ENCODE measurements around the gene HNRNPA0. TPM values are rescaled to one million over a fixed set of nuclear protein-coding genes. Genes with fewer than 3 reads are reported as not detected.

Gene HNRNPA0
- total and polyA plus RNA-seq, 9 of the 15 experiments (the other 6 are each of a cell fraction or from before 2014, with no cell fraction given): 5.0 to 33.3 (median 10.7) TPM

GRCh38 chr5:137758121-137758520 is 4.0 kb upstream of the HNRNPA0 start:
- Histone ChIP-seq H3K4me2 (ENCODE audit: insufficient read depth, low read length) (no peak overlapping the region), H3K9me1 (ENCODE audit: control insufficient read depth, insufficient read depth, low read length) (no peaks in the 10 kb centered on the region), H3K79me2 (ENCODE audit: control insufficient read depth, insufficient read depth, low read length) (peaks cover 11% of the 10 kb centered on the region), H2AFZ (ENCODE audit: low read depth, low read length) (no peak overlapping the region), H3K4me1 (replicated peaks in 1 of 2; ENCODE audit: control insufficient read depth in 2 of 2, insufficient read depth in 2 of 2, low read length in 2 of 2) (peaks cover 0 to 15% of the 10 kb centered on the region in 2 experiments; a peak in 3 of 5 replicates), H3K36me3 (ENCODE audit: control insufficient read depth, insufficient read depth, low read length) (no peaks in the 10 kb centered on the region), H3K27me3 (ENCODE audit: control insufficient read depth in 2 of 2, insufficient read depth in 2 of 2, low read length in 2 of 2) (peaks cover 6 to 9% of the 10 kb centered on the region in 2 experiments; a peak in 3 of 5 replicates), H3K9me3 (replicated peaks; ENCODE audit: control insufficient read depth, insufficient read depth, low read depth, low read length) (no peaks in the 10 kb centered on the region), H4K20me1 (replicated peaks; ENCODE audit: control insufficient read depth, insufficient read depth, low read length) (0 out of 2 replicates have a peak, but pooled peaks cover 7% of the 10 kb centered on the region), H3K4me3 (no peak overlapping the region), H3K9ac (ENCODE audit: insufficient read depth in 1 of 2, low read depth in 2 of 2, low read length in 2 of 2) (no peak overlapping the region), H3K27ac (ENCODE audit: extremely low read depth, low read depth, low read length) (no peak overlapping the region)
- POLR2A ChIA-PET: no interaction called here
- no TSS peak for BruUV-seq (replicated peaks)
- TF ChIP-seq PCBP2 (IDR thresholded peaks at IDR 0.05; ENCODE audit: low read depth, low read length, poor library complexity, severe bottlenecking) (no peak), CSDE1 (IDR thresholded peaks at IDR 0.05) (no peak)
- DNase-seq (ENCODE audit: extremely low read depth in 1 of 4, low spot score in 3 of 4) (no peak), FAIRE-seq (no peak), ATAC-seq (no peak)
- CTCF ChIA-PET (ENCODE audit: low intra/inter-chr PET ratio): no interaction called here
- 23% methylated on average over 4 of the region's 4 CpGs for WGBS (ENCODE audit: insufficient coverage, low coverage, missing lambda C conversion rate)
- intact Hi-C loops (cut with micrococcal nuclease) (no loop called here), in situ Hi-C loops (cut with MboI) (no loop called here)

DNA sequence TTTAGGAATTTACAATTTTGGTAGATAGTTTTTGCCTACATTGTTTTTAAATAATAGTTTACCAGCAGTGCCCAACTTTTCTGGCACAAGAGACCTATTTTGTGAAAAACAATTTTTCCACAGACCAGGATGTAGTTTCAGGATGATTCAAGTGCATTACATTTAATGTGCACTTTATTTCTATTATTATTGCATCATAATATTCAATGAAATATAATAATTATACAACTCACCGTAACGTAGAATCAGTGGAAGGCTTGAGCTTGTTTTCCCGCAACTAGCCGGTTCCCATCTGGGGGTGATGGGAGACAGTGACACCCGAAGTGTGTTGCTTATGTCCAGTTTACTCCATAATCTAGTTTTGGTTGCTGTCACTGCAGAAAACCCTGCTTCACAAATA is 3.5 kb upstream of the HNRNPA0 start:
- no peak for ATAC-seq
- CTCF ChIA-PET (ENCODE audit: low intra/inter-chr PET ratio): no interaction called here
- no peak overlapping the region for H3K4me3 ChIP-seq
- TF ChIP-seq ATF3 (IDR thresholded peaks at IDR 0.05): peak; percentile 37; the same call in 1 of the 2 replicates
- TF ChIP-seq ATF3 (CRISPR knock-in tag; conservative IDR thresholded peaks at IDR 0.05): no peak
- TF ChIP-seq, protein P1, sequence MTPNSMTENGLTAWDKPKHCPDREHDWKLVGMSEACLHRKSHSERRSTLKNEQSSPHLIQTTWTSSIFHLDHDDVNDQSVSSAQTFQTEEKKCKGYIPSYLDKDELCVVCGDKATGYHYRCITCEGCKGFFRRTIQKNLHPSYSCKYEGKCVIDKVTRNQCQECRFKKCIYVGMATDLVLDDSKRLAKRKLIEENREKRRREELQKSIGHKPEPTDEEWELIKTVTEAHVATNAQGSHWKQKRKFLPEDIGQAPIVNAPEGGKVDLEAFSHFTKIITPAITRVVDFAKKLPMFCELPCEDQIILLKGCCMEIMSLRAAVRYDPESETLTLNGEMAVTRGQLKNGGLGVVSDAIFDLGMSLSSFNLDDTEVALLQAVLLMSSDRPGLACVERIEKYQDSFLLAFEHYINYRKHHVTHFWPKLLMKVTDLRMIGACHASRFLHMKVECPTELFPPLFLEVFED (CRISPR knock-in tag; conservative IDR thresholded peaks at IDR 0.05): no peak
- TF ChIP-seq CEBPG (CRISPR knock-in tag; IDR thresholded peaks at IDR 0.05): no peak
- peak; percentile 25 to 84; a peak in 3 of 4 replicates for TF ChIP-seq CEBPG (tag; conservative IDR thresholded peaks at IDR 0.05 in 1 of 2, IDR thresholded peaks at IDR 0.05 in 1 of 2)
- no peak overlapping the region for H3K4me2 ChIP-seq (ENCODE audit: insufficient read depth, low read length)
- H3K4me1 ChIP-seq (replicated peaks in 1 of 2; ENCODE audit: control insufficient read depth in 2 of 2, insufficient read depth in 2 of 2, low read length in 2 of 2): peaks cover 0 to 16% of the 10 kb centered on the region in 2 experiments; a peak in 3 of 5 replicates
- FAIRE-seq: no peak
- H2AFZ ChIP-seq (ENCODE audit: low read depth, low read length): no peak overlapping the region
- no peak for DNase-seq (ENCODE audit: extremely low read depth in 1 of 4, low spot score in 3 of 4)
- no peaks in the 10 kb centered on the region for H3K9me3 ChIP-seq (replicated peaks; ENCODE audit: control insufficient read depth, insufficient read depth, low read depth, low read length)
- no TSS peak for BruUV-seq (replicated peaks)
- no peaks in the 10 kb centered on the region; the same call in 2 of the 3 replicates for H3K36me3 ChIP-seq (ENCODE audit: control insufficient read depth, insufficient read depth, low read length)
- H3K79me2 ChIP-seq (ENCODE audit: control insufficient read depth, insufficient read depth, low read length): peaks cover 16% of the 10 kb centered on the region
- peaks cover 6 to 9% of the 10 kb centered on the region in 2 experiments; a peak in 3 of 5 replicates for H3K27me3 ChIP-seq (ENCODE audit: control insufficient read depth in 2 of 2, insufficient read depth in 2 of 2, low read length in 2 of 2)
- no peaks in the 10 kb centered on the region for H3K9me1 ChIP-seq (ENCODE audit: control insufficient read depth, insufficient read depth, low read length)
- intact Hi-C loops (cut with micrococcal nuclease): no loop called here
- 34% methylated on average over 5 of the region's 5 CpGs for WGBS (ENCODE audit: insufficient coverage, low coverage, missing lambda C conversion rate)
- H4K20me1 ChIP-seq (replicated peaks; ENCODE audit: control insufficient read depth, insufficient read depth, low read length): 0 out of 2 replicates have a peak, but pooled peaks cover 7% of the 10 kb centered on the region
- POLR2A ChIA-PET: no interaction called here
- no peak overlapping the region for H3K27ac ChIP-seq (ENCODE audit: extremely low read depth, low read depth, low read length)
- in situ Hi-C loops (cut with MboI): no loop called here
- no peak overlapping the region for H3K9ac ChIP-seq (ENCODE audit: insufficient read depth in 1 of 2, low read depth in 2 of 2, low read length in 2 of 2)

Measured in K562 (cell line).